Lung (tissue), 12 donors: Measurements from ENCODE around the gene FAXDC2. TPM values are rescaled to one million over a fixed set of nuclear protein-coding genes. Genes with fewer than 3 reads are reported as not detected.
"Not testable (repeated sequence)": the region's sequence is repeated elsewhere in the genome, so short reads cannot be mapped to it uniquely, and the experiment has no call there.

ENCODE experiments used
- ATAC-seq: fragments of 200-7000 bp; cut with Tn5 transposase; one replicate; pipeline ENCODE4 v1.9.1; 2020; ENCODE audit warnings: moderate number of reproducible peaks; ENCODE audit not compliant: insufficient read depth, low FRiP score
- DNase-seq, 3 donors: peaks; one replicate each; pipeline ENCODE4 v3.0.0-alpha.2; 2013 to 2017
- H3K27ac ChIP-seq, 2 donors: one replicate each; pipeline ENCODE4 v1.5.1; 2013; ENCODE audit warnings: mild to moderate bottlenecking in 2 of 2, moderate library complexity in 2 of 2, control low read depth in 1 of 2, inconsistent platforms in 1 of 2, low read depth in 1 of 2, low read length in 1 of 2
- H3K27me3 ChIP-seq, 3 donors: one replicate each; pipeline ENCODE4 v1.5.1; 2013; ENCODE audit warnings: low read length in 2 of 3; ENCODE audit not compliant: control insufficient read depth in 3 of 3, insufficient read depth in 3 of 3
- H3K36me3 ChIP-seq, 4 donors: one replicate each; pipeline ENCODE4 v1.5.1; 2013; ENCODE audit warnings: low read length in 4 of 4, mild to moderate bottlenecking in 1 of 4, moderate library complexity in 1 of 4; ENCODE audit not compliant: control insufficient read depth in 4 of 4, insufficient read depth in 4 of 4
- H3K4me1 ChIP-seq, 5 donors: one replicate each; pipeline ENCODE4 v1.5.1; 2013; ENCODE audit warnings: low read length in 5 of 5, mild to moderate bottlenecking in 2 of 5, moderate library complexity in 1 of 5; ENCODE audit not compliant: control insufficient read depth in 5 of 5, insufficient read depth in 5 of 5
- H3K4me3 ChIP-seq: one replicate; pipeline ENCODE4 v1.5.1; 2013; ENCODE audit warnings: mild to moderate bottlenecking, control low read depth, moderate library complexity
- H3K9ac ChIP-seq, 2 donors: one replicate each; pipeline ENCODE4 v1.5.1; 2013; ENCODE audit warnings: low read length in 2 of 2, control low read depth in 1 of 2; ENCODE audit not compliant: insufficient read depth in 1 of 2
- H3K9me3 ChIP-seq, 4 donors: one replicate each; pipeline ENCODE4 v1.5.1; 2013; ENCODE audit warnings: low read length in 3 of 4, mild to moderate bottlenecking in 1 of 4, moderate library complexity in 1 of 4; ENCODE audit not compliant: control insufficient read depth in 4 of 4, insufficient read depth in 3 of 4
- CTCF ChIP-seq: IDR thresholded peaks from 2 replicates; pipeline ENCODE4 v1.5.1; 2012; ENCODE audit warnings: mild to moderate bottlenecking; ENCODE audit errors: control extremely low read depth, extremely low read depth
- WGBS, 2 donors: extraction: QIAGEN DNeasy Blood & Tissue Kit; methylation state at CpG; one replicate each; pipeline ENCODE4 v1.1.7; 2013; 5-methylcytosine and 5-hydroxymethylcytosine counted together
- polyA plus RNA-seq, 2 donors: library from polyadenylated mRNA; stranded (reverse); fragments of 200-250 nt; gene quantifications; one replicate each; pipeline ENCODE4 v1.2.1, GENCODE V29; 2013
- total RNA-seq, 2 donors: library from RNA; depleted of rRNA in 1 of 2; stranded (reverse); fragments of >200 nt in 1 of 2; gene quantifications; one replicate each; pipeline ENCODE4 v1.2.1, GENCODE V29; 2014 to 2021
- donor health status: control.
- donor health status: control.
- donor health status: Bipolar disorder and iron deficiency.
- donor health status: healthy.
- donor health status: DM: yes; HTN: yes; CAD: no.

Gene FAXDC2
- total and polyA plus RNA-seq, 4 donors, result 11.1 to 37.5 (median 17.1) TPM

- peaks cover 0 to 4% (median 0%) of the 10 kb centered on the region in 5 donors for H3K4me1 ChIP-seq
- H3K27ac ChIP-seq, result no peak overlapping the region
- H3K36me3 ChIP-seq, result peaks cover under 1 to 41% (median 25%) of the 10 kb centered on the region in 4 donors
- no peak for ATAC-seq
- no peak overlapping the region for H3K4me3 ChIP-seq
- H3K9ac ChIP-seq, result no peak overlapping the region
- no peaks in the 10 kb centered on the region for H3K27me3 ChIP-seq
- 96 to 97% methylated on average over 2 of the region's 2 CpGs for WGBS, 2 donors
- DNase-seq, result no peak
- no peak for TF ChIP-seq CTCF
- H3K9me3 ChIP-seq, result peaks cover 0 to 2% (median 0%) of the 10 kb centered on the region in 4 donors
These were observed 26.3 kb downstream of the FAXDC2 start for GRCh38 chr5:154824070-154824469.

DNA sequence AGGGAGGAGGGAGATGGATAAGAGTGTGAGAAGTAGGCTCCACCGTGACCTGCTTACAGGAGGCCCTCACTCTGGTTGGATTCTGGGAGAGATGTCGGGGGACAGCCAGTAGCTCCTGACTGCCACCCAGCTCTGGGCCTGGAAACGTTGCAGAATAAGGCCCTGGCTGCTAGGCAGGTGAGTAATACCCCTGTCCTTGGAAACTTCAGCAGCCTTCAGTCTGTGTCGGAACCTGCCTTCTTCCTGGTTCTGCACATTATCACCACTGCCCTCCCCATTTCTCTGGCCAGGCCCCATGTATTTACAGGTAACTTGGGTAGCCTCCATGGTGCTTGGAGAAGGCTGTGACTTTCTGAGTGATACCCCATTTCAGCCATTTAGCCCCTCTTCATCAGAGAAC lies 26.8 kb downstream of the FAXDC2 start:
- TF ChIP-seq CTCF, result no peak
- Histone ChIP-seq H3K4me1 (peaks cover 0 to 3% (median 0%) of the 10 kb centered on the region in 5 donors), H3K36me3 (peaks cover 0 to 40% (median 24%) of the 10 kb centered on the region in 4 donors), H3K4me3 (no peak overlapping the region), H3K27ac (no peak overlapping the region), H3K9me3 (peaks cover 0 to 2% (median 0%) of the 10 kb centered on the region in 4 donors), H3K27me3 (no peaks in the 10 kb centered on the region), H3K9ac (no peak overlapping the region)
- 92 to 94% methylated on average over 4 of the region's 4 CpGs for WGBS, 2 donors
- no peak for DNase-seq
- ATAC-seq, result no peak

DNA sequence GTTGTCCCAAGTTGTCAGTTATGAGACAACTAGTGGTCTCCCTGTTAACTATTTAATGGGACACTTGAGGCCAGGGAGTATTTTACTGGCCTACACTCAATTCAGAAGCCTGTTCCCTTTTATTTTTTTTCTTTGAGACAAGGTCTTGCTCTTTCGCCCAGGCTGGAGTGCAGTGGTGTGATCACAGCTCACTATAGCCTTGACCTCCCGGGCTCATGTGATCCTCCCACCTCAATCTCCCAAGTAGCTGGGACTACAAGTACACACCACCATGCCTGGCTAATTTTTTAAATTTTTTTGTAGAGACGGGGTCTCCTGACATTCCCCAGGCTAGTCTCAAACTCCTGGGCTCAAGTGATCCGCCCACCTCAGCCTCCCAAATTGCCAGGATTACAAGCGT lies 27.5 kb downstream of the FAXDC2 start:
- not testable (repeated sequence) for H3K27ac ChIP-seq, DNase-seq, H3K4me3 ChIP-seq, H3K4me1 ChIP-seq, H3K27me3 ChIP-seq, ATAC-seq, H3K9ac ChIP-seq, H3K9me3 ChIP-seq
- 94 to 96% methylated on average over 5 of the region's 5 CpGs for WGBS, 2 donors
- H3K36me3 ChIP-seq, result peaks cover 0 to 36% (median 21%) of the 10 kb centered on the region in 4 donors

GRCh38 chr5:154820383-154820782 lies 30.0 kb downstream of the FAXDC2 start:
- H3K4me3 ChIP-seq, result no peak overlapping the region
- peaks cover 0 to 2% (median 0%) of the 10 kb centered on the region in 5 donors for H3K4me1 ChIP-seq
- WGBS, 2 donors, result 96 to 99% methylated on average over 5 of the region's 5 CpGs
- H3K27me3 ChIP-seq, result no peaks in the 10 kb centered on the region
- no peak for TF ChIP-seq CTCF
- ATAC-seq, result no peak
- no peak overlapping the region for H3K27ac ChIP-seq
- no peak for DNase-seq
- H3K9me3 ChIP-seq, result peaks cover 0 to 2% (median 0%) of the 10 kb centered on the region in 4 donors
- H3K9ac ChIP-seq, result no peak overlapping the region
- H3K36me3 ChIP-seq, result peaks cover 0 to 54% (median 25%) of the 10 kb centered on the region in 4 donors
